SK-N-SH treated with all-trans-retinoic acid at 6 μM for 48 hours (cell line): ENCODE measurements around the gene ANTXR2.

Source experiments
- TSHZ2 ChIP-seq: fragments of 250-450 bp; sonication (Bioruptor Pico); IDR thresholded peaks from 2 replicates; pipeline ENCODE4 v1.5.0; 2020; ENCODE audit warnings: mild to moderate bottlenecking, moderate library complexity
- ZNF8 ChIP-seq: fragments of 450-650 bp; formaldehyde crosslinking; IDR thresholded peaks from 2 replicates; pipeline ENCODE4 v1.5.0; 2020; ENCODE audit warnings: mild to moderate bottlenecking, moderate library complexity

DNA sequence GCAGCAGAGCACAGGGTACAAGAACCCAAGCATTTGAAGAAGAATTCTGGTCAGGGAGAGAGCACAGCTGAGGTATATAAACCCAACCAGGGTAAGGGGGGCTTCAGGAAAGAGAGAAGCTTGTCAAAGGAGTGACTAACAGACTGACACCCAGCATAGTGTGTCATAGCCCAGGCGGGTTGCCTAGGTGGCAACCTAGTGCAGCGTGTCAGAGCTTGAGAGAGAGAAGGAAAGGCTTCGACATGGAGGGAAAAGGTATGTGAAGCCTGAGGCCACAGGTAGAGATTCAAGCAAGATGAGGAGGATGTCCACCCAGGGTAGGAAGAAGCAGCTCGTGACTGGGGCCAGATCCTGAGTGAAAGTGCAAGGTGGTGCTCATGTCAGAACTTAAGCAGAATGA, 8.5 kb upstream of the ANTXR2 start:
- TF ChIP-seq ZNF8 (CRISPR knock-in tag) = no peak
- TF ChIP-seq TSHZ2 (CRISPR knock-in tag) = no peak
